Right kidney (tissue), 9 donors: ENCODE data around the gene PRPSAP1.

Experiments used
- DNase-seq: peaks from one replicate; pipeline ENCODE4 v3.0.0-alpha.2; 2016
- long read RNA-seq, 8 donors: transcript quantifications; one replicate each; lab custom pipeline, GENCODE V29; 2026

Gene PRPSAP1
- long read RNA-seq, donor 1, transcript PRPSAP1-206 (10 exons, 3,660 nt) = major isoform, 14 of 15 reads
- long read RNA-seq, donor 1, partial matches to known transcripts = 0 of 15 reads
- long read RNA-seq, donor 1, other reads (novel, unspliced or antisense) = 0 of 15 reads
- long read RNA-seq, donor 2, transcript PRPSAP1-206 (10 exons, 3,660 nt) = major isoform, 8 of 8 reads
- long read RNA-seq, donor 2, partial matches to known transcripts = 0 of 8 reads
- long read RNA-seq, donor 2, other reads (novel, unspliced or antisense) = 0 of 8 reads
- long read RNA-seq, donor 3, transcript PRPSAP1-206 (10 exons, 3,660 nt) = major isoform, 6 of 8 reads
- long read RNA-seq, donor 3, partial matches to known transcripts = 0 of 8 reads
- long read RNA-seq, donor 3, other reads (novel, unspliced or antisense) = 0 of 8 reads
- long read RNA-seq, donor 4, transcript PRPSAP1-206 (10 exons, 3,660 nt) = major isoform, 18 of 22 reads
- long read RNA-seq, donor 4, partial matches to known transcripts = 0 of 22 reads
- long read RNA-seq, donor 4, other reads (novel, unspliced or antisense) = 0 of 22 reads
- long read RNA-seq, donor 5, transcript PRPSAP1-206 (10 exons, 3,660 nt) = major isoform, 9 of 11 reads
- long read RNA-seq, donor 5, partial matches to known transcripts = 0 of 11 reads
- long read RNA-seq, donor 5, other reads (novel, unspliced or antisense) = 0 of 11 reads
- long read RNA-seq, donor 6, transcript PRPSAP1-206 (10 exons, 3,660 nt) = major isoform, 12 of 15 reads
- long read RNA-seq, donor 6, partial matches to known transcripts = 0 of 15 reads
- long read RNA-seq, donor 6, other reads (novel, unspliced or antisense) = 0 of 15 reads
- long read RNA-seq, donor 7 = 0 reads
- long read RNA-seq, donor 8, transcript PRPSAP1-206 (10 exons, 3,660 nt) = major isoform, 19 of 19 reads
- long read RNA-seq, donor 8, partial matches to known transcripts = 0 of 19 reads
- long read RNA-seq, donor 8, other reads (novel, unspliced or antisense) = 0 of 19 reads

GRCh38 chr17:76353599-76354316, at the start of gene PRPSAP1:
TSS of gene PRPSAP1 (minus strand) at chr17:76353916. CDS start at chr17:76353703, 213 bp downstream.
- peak; percentile 100 for DNase-seq

GRCh38 chr17:76402711-76403110, 49.0 kb upstream of the PRPSAP1 start:
- no peak for DNase-seq

GRCh38 chr17:76399175-76400172, 45.8 kb upstream of the PRPSAP1 start:
- DNase-seq = no peak

- DNase-seq = no peak
Observed at GRCh38 chr17:76398523-76399174, 44.9 kb upstream of the PRPSAP1 start.

GRCh38 chr17:76397687-76398522, 44.2 kb upstream of the PRPSAP1 start:
- DNase-seq = peak; percentile 58

- no peak for DNase-seq
Observed at GRCh38 chr17:76397184-76397583, 43.5 kb upstream of the PRPSAP1 start.

- no peak for DNase-seq
Observed at GRCh38 chr17:76395980-76396379, 42.3 kb upstream of the PRPSAP1 start.

- DNase-seq = no peak
Observed at GRCh38 chr17:76394166-76394565, 40.5 kb upstream of the PRPSAP1 start.

GRCh38 chr17:76391200-76391715, 37.5 kb upstream of the PRPSAP1 start:
- no peak for DNase-seq

- no peak for DNase-seq
Observed at GRCh38 chr17:76390003-76390421, 36.3 kb upstream of the PRPSAP1 start.

GRCh38 chr17:76388966-76389888, 35.5 kb upstream of the PRPSAP1 start:
- no peak for DNase-seq

GRCh38 chr17:76386966-76387765, 33.5 kb upstream of the PRPSAP1 start:
- no peak for DNase-seq

- no peak for DNase-seq
Observed at GRCh38 chr17:76385892-76386786, 32.4 kb upstream of the PRPSAP1 start.

GRCh38 chr17:76384987-76385891, 31.5 kb upstream of the PRPSAP1 start:
- DNase-seq = peak; percentile 78
